Pulmonary artery endothelial cell (primary cell): Measurements from ENCODE around the gene GRIFIN. TPM values are rescaled to one million over a fixed set of nuclear protein-coding genes. Genes with fewer than 3 reads are reported as not detected.
"Not testable (repeated sequence)": the region's sequence is repeated elsewhere in the genome, so short reads cannot be mapped to it uniquely, and the experiment has no call there.

Experiments
- DNase-seq: peaks from one replicate; pipeline ENCODE4 v3.0.0-alpha.2; 2011; ENCODE audit warnings: low read depth, low spot score
- total RNA-seq: library from RNA; depleted of rRNA; stranded (reverse); fragments of >200 nt; gene quantifications from 2 replicates; pipeline ENCODE4 v1.2.3, GENCODE V29; 2014

The GRIFIN gene
- total RNA-seq, 1 donor from 2014 or later = not detected

DNA sequence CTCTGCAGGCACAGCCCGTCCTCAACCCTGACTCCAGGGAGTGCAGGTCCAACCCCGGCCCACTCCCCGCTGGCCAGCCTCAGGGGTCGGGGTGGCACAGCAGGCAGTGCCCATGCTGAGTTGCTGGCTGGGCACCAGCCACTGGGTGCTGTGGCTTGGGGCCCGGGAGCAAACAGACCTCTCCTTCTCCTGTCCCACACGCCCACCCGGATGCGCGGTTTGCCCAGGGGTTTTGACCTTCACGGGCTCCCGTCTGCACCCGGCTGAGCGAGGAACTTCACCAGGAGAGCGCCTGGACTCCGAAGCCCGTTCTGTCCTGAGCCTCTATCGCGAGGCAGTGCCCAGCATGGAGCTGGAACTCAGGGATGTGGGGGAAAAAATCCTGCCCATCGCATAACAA, 2.6 kb upstream of the GRIFIN start:
- no peak for DNase-seq

DNA sequence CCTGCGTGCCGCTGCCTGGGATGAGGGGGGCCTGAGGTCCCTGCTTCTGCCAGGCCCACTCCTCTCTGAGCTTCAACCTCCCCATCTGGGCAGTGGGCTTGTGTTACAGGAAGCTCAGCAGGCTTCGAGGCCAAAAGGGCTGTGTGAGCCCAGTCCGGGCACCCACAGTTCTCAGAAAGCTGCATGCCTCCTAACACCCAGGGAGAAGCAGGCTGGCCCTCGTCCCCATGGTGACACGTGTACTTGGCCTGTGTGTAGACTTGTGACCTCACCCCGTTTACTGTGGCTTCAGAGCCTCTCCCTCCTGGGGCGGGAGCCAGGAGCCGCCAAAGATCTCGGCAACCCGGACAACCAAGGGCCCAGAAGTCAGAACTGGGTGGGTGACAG, 2.2 kb upstream of the GRIFIN start:
- no peak for DNase-seq

DNA sequence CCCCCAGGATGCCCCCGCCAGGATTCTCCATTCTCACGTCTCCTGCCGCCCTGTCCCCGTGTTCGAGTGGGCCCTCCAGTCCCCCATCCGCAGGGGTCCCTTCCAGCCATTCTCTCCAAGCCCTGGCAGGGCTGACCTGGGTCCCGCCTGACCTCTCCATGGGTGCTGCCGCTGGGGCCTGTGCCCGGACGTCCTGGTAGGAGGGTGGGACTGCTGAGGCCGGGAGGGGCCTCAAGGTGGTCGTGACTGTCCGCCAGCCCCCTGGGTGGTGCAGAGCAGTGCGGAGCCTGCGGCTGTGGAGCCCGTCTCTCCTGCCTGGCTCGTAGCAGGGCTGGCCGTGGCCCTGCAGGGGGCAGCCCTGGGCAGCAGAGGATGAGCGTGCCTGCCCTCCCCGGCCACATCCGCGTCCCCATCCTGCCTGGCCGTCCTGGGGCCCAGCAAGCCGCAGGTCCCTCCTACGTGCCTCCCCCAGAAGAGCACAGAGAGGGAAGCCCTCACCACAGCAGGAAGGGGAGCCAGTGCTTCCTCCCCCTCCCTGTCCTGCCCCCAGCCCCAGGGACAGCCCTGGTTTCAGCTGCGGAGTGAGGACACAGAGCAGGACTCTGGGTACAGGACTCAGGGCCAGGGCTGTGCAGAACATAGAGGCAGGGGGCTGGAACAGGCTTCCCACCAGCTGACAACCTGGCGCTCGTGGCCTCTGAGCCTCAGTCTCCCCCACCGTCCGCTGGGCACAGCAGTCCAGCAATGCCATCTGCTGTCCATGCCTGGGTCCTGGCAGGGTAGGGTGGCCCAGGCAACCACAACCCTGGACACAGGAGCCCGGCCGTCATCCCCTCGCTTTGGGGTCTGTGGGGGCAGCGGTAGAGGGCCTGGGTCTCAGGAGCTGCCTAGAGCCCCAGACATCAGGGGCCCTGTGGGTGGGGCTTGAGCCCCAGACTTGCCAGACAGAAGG, 1.5 kb upstream of the GRIFIN start:
- no peak for DNase-seq

DNA sequence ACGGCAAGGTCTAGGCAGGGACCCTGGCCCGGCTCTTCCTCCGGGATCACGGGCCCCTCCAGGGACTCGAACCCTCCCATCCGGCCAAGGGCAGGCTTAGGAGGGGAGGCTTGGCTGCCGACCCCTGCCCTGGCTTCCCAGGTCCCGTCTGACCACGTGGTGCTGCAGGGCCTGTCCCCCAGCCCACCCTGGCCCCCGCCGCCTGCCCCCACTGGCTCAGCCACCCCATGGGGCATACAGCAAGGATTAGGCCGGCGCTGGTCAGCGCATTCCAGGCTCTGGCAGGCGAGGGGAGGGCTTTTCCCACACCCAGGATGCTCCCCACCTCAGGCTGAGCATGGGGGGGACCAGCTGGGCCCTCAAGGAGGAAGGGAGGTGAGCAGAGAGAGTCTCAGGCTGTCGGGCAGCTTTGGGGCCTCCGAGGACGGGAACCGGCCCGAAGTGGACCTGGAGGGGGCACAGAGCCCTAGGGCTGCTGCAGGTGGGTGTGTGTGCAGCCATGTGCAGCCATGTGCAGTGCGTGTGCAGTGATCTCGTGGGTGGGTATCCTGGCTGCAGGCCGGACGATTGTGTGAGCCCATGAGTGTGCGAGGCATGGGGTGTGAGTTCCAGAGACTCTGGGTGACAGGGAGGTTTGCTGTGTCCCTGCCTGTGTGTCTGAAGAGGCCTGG, 713 bp upstream of the GRIFIN start:
- DNase-seq = no peak

DNA sequence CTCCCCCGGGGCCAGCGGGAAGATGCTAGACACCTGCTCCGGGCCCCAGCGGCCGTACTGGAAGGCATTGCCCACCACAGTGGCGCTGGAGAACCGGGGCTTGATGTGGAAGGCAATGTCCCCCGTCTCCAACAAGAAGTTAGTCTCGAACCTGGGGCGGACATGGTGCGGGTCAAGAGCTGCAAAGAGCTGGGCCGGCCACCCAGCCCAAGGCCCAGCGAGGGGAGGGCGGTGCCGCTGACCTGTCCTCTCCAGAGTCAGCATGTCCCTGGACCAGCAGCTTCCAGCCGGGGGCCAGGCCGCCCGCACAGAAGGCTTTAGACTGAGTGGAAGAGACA, 551 bp downstream of the GRIFIN start:
- DNase-seq = no peak

DNA sequence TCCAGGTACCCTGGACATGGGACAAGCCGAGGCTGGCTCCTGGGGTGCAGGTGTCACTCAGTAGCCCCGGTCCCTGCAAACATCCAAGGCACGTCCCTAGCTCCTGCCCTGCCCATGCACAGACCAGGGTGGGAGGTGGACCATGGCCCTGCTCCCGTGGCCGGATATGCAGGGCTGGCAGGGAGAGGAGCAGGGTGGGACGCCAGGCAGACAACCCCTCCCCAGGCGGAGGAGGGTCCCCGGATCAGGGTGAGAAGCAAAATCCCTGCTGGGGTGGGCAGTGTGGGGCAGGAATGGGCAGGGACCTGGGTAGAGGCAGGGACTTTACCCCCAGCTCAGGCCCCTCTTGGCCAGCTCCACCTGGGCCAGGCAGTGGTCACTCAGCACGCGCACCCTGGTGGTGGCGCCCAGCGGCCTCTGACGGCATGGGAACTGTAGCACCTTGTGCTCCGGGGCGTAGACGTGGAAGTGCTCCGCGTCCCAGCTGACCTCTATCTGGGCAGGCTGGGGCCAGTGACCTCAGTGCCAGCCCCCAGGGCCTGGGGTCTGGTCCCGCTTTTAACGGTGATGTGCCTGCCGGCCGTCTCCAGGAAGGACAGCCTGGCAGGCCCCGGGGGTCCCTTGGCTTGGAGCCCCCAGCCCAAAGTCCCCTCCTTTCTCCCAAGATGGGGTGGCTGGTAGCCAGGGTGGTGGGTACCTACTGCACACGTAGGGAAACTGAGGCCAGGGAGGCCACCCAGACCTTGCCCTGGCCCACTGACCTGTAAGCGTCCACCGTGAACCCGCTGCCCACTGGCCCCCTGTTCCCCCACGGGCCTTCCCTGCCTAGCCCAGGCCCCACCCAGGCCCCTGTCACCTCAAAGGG, 1.2 kb downstream of the GRIFIN start:
- no peak for DNase-seq

DNA sequence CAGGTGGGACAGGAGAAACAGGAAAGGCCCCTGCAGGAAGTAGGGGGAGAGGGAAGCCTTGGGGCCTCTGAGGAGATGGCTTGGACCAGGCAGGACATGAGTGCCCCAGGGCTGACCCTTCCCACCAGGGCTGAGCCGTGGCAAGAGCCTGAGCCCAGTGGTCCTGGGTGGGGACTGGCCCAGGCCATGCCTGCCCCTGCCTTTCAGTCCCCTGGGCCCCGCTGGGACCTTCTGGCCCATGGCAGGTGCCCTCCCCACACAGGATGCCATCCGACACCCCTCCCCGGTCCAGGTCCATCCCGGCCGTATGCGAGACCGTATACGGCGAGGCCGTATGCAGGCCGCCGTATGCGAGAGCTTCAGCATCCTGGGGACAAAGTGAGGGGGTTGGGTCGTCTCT, 2.0 kb downstream of the GRIFIN start:
- no peak for DNase-seq

DNA sequence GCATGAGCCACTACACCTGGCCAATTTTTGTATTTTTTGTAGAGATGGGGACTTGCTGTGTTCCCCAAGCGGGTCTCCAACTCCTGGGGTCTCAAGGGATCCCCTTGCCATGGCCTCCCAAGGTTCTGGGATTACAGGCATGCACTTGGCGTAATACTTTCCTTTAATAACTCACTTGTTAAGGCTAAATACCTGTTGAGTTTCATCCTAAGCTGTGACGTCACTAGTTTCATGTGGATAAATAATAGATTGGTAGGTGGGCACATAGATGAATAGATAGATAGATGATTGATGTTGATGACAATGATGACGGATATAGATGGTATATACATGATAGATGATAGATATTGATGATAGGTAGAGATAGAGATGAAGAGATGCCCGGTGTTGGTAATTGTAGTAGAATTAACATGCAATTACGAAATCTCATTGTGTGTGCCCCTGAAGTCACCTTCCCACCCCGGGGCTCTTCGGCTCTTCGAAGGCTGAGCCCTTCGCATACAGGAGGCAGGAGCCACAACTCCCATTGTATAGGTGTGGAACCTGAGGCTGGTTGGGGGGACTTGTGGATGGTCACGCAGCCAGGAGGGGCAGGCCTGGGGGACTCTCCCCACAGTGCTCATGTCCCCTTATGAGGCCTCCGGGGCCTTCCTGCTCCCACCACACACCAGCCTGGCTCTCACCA, 2.6 kb downstream of the GRIFIN start:
- no peak for DNase-seq

DNA sequence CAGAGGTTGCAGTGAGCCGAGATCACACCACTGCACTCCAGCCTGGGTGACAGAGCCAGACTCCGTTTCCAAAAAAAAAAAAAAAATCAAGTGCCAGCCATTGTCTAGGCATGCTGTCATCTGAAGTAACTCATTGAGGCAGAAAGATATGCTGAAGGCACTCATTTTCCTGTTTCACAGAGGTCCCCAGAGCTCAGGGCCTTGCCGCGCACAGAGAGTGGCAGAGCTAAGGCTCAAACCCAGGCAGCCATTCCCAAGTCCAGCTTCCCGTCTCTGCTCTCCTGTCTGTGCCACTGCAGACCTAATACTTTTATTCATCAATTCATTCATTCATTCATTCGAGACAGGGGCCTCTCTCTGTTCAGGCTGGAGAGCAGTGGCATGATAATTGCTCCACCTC, 3.5 kb downstream of the GRIFIN start:
- no peak for DNase-seq

DNA sequence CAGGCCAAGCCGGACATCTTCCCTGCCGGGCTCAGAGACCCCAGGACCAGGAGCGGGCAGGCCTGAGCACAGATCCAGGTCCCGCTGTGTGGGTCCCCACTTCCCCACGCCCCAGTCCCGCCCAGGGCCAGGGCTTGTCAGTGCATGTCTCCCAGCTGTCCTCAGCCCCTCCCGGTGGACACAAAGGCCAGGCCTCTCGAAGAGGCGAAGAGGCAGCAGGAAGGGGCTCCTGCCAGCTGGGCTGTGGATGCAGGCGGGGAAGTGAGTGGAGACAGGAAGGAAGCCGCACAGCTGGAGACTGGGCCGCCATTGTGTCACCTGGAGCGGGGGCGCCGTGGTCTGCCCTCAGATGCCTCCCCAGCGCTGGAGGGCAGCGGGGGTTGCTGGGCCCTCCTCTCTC, 4.8 kb downstream of the GRIFIN start:
- no peak for DNase-seq

DNA sequence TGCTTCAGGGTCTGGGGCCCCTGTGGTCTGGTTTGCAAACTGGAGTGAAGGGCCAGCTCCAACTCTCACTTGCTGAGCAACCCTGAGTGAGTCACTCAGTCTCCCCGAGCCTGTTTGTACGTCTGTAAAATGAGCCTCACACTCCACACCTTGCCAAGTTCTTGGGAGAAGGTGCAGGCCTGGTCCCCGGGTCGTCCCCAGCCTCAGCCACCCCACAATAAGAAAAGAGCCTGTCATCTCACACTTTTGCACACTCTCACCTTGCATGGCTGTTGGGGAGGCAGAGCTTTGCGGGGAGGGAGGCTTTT, 5.2 kb downstream of the GRIFIN start:
- no peak for DNase-seq

DNA sequence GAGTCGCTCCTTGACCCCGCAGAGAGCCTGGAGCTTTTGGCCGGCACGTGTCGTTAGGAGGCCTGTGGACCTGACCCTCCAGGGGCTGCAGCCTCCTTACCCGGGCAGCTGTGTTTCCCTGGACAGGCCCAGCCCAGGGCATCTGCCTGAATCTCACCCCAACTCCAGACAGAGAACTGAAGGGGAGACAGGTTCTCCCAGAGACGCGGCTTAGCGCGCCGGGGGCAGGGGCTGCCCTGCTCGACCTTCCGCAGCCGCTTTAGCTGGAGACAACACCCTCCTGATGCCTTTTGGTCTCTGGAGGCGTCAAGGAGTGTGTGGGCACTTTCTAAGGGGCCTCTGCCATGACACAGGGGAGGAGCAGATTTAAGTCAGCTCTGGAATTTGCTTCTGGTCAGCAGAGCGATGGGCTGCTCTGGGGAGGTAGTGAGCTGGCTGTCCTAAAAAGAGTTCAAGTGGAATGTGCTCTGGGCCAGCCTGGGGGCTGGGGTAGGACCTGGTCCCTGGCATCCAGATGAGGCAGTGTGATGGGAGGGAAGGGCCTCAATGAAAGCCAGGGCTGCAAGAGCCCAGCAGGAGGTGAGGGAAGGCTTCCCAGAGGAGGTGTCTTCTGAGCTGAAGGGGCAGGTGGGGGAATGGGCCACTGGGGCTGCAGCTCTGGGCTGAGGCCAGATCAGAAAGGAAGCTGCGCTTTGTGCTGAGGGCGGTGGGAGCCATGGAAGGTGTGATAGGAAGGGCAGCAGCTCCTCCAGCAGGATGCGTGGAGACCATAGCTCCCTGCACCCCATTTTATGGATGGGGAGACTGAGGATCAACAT, 5.8 kb downstream of the GRIFIN start:
- DNase-seq = no peak

DNA sequence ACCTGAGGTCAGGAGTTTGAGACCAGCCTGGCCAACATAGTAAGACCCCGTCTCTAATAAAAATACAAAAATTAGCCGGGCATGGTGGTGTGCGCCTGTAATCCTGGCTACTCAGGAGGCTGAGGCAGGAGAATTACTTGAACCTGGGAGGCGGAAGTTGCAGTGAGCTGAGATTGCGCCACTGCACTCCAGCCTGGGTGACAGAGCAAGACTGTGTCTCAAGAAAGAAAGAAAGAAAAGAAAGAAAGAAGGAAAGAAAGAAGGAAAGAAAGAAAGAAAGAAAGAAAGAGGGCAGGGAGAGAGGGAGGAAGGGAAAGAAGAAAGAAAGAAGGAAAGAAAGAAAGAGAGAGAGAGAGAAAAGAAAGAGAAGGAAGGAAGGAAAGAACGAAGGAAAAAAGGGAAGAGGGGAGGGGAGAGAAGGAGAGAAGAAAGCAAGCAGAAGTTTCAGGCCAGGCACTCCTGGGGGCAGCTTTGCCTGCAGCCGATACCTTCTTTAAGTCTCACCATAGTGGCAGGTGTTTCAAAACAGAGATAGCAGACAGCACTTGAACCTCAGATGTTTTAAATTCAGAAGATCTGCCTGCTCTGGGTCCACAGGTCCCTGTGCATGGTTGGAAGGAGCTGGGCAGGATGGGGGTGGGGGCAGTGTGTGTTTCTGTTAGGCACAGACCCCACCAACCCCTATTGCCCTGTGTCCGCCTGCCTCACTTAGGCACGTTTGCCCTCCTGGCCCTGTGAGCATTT, 6.6 kb downstream of the GRIFIN start:
- not testable (repeated sequence) for DNase-seq

DNA sequence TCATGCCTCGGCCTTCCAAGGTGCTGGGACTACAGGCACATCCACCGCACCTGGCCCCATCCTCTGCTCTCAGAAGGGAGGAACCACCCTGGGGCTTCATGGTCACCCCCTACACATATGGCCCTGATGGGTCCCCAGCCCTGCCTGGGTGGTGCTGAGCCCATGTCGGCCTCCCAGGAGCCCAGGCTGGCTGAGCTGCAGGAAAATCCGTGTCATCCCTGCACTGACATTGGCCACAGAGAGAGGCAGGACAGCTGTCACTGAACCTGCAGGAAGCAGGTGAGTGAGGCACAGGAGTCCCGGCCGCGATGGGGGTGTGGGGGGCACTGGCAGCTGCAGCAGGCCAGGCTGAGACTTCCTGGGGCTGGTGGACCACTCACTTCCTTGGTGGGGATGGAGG, 8.0 kb downstream of the GRIFIN start:
- DNase-seq = no peak

DNA sequence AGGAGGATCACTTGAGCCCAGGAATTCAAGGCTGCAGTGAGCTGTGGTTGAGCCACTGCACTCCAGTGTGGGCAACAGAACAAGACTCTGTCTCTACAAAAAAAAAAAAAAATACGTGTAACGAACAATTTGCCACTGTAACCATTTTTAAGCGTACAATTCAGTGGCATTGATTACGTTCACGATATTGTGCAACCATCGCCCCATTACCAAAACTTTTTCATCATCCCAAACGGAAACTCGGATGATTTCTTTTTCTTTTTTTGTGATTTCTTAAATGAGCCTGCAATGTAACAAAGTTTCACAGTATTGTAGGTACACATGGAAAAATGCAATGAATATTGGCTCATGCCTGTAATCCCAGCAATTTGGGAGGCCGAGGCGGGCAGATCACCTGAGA, 9.5 kb downstream of the GRIFIN start:
- no peak for DNase-seq

DNA sequence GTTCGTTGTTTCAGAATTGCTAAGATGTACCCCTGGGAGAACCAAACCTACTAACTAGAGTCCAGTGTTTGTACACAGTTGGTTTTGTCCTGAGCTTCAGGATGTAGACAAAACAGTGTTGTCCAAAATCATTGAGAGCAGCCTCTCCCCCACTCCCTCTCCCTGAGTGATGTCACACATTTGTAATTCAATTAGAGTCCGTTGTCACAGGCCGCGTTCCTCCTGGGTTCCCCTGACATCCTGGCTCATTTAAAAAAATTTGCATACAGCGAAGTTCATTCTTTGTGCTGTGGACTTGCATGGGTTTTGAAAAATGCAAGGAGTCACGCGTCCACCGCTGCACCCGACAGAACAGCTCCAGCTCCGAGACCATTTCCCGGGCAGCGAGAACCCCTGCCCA, 10.3 kb downstream of the GRIFIN start:
- DNase-seq = no peak

DNA sequence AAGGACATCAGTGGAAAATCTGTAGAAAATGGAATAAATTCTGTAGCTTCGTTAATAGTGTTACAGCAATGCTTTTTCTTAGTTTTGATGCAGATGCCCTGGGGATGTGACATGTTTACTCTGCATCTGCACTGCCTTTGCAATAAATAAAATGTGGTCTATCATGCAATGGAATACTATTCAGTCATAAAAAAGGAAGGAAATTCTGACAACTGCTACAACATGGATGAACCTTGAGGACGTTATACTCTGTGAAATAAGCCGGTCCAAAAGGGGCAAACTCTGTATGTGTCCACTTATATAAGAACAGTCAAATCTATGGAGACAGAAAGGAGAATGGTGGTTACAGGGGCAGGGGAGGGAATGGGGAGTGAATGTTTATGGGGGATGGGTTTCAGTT, 13.5 kb downstream of the GRIFIN start:
- no peak for DNase-seq

DNA sequence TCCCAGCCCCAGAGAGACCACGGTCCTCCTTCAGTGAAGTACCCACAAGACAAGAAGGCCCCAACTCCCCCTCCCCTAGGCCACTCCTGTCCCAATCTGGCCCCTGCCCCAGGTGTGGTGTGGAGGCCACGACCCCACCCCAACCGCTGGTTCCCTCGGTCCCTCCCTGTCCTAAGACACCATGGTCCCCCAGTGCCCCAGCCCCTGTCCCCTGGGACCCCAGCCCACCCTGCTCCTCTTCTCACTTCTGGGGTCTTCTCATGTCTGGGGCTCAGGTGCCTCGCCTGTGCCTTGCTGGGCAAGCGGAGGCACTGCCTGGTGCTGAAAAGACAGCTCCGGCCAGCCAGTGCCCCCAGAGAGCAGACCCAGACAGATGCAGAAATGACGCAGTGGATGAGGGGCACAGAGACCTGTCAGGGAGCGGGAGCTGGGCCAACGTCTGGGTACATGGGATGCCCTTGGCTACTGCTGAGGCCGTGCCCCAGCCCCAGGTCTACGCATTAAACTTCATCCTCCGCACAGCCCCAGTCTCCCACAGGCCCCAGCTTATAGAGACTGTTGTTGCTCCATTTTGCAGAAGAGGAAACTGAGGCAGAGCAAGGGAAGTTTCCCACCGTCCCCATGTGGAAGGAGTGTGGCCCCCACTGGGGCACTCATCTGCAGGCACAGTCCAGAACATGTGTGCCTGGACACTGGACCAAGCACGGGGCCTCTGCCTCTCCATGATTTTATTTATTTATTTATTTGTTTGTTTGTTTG, 14.8 kb downstream of the GRIFIN start:
- DNase-seq = no peak

DNA sequence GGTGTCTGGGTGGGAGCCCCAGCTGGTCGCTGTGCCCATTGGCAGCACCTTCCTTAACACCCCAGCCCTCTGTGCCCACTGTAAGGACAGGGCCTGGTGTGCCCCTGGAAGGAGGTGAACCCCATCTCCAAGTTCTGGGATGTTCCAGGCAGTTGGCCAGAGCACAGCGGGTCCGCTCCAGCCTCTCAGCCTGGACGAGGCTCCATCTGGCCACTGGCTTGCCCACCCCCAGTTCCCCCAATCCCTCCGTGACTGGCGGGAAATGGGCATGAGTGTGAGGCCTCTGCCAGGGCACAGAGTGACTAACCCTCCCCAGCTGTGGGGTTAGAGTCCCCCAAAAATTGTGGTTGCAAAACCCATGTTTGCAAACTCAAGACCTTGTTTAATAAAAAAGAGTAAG, 15.6 kb downstream of the GRIFIN start:
- DNase-seq = no peak
